DND-41 (cell line): ENCODE results near the gene PITPNM1.

Source experiments
- EZH2 ChIP-seq: IDR thresholded peaks from 3 replicates; pipeline ENCODE4 v1.6.1; 2012; ENCODE audit warnings: borderline replicate concordance, low read depth, mild to moderate bottlenecking, moderate library complexity, low read length, inconsistent platforms; ENCODE audit not compliant: severe bottlenecking
- TF ChIP-seq, protein P1 (sequence below): IDR thresholded peaks from 2 replicates; pipeline ENCODE4 v1.5.1; 2012; ENCODE audit warnings: borderline replicate concordance, low read length, moderate library complexity, mild to moderate bottlenecking; ENCODE audit not compliant: poor library complexity, severe bottlenecking; ENCODE audit errors: extremely low read depth

DNA sequence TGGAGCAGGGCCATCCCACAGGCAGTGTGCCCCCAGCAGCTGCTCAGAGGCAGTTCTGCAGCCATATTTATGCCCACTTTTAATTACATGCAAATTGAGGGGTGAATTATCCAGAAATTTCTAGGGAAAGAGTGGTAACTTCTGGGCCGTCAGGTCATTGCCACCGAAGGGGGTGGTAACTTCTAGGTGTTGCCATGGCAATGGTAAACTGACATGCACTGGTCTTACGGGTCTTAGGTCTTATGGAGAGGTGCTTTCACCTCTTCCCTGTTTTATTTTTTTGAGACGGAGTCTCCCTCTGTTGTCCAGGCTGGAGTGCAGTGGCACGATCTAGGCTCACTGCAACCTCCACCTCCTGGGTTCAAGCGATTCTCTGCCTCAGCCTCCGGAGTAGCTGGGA, 32.3 kb downstream of the PITPNM1 start:
- TF ChIP-seq, protein P1, sequence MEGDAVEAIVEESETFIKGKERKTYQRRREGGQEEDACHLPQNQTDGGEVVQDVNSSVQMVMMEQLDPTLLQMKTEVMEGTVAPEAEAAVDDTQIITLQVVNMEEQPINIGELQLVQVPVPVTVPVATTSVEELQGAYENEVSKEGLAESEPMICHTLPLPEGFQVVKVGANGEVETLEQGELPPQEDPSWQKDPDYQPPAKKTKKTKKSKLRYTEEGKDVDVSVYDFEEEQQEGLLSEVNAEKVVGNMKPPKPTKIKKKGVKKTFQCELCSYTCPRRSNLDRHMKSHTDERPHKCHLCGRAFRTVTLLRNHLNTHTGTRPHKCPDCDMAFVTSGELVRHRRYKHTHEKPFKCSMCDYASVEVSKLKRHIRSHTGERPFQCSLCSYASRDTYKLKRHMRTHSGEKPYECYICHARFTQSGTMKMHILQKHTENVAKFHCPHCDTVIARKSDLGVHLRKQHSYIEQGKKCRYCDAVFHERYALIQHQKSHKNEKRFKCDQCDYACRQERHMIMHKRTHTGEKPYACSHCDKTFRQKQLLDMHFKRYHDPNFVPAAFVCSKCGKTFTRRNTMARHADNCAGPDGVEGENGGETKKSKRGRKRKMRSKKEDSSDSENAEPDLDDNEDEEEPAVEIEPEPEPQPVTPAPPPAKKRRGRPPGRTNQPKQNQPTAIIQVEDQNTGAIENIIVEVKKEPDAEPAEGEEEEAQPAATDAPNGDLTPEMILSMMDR: no peak
- no peak for TF ChIP-seq EZH2
